Keratinocyte (primary cell): ENCODE results near the gene MYO1C. TPM values are rescaled to one million over a fixed set of nuclear protein-coding genes. Genes with fewer than 3 reads are reported as not detected.

Source experiments
- DNase-seq: peaks from one replicate; pipeline ENCODE4 v3.0.0-alpha.2; 2011; ENCODE audit warnings: low read depth, missing footprints, low spot score
- FAIRE-seq: peaks from 2 replicates; lab custom pipeline; 2011; peaks lifted over from hg19 to GRCh38; lab: Jason Lieb, UNC
- H2AFZ ChIP-seq: 2 replicates; pipeline ENCODE4 v1.6.0; 2012; ENCODE audit warnings: low read length, control low read depth, inconsistent platforms; ENCODE audit not compliant: control insufficient read depth
- H3K27ac ChIP-seq: 2 replicates; pipeline ENCODE4 v1.5.1; 2011; ENCODE audit warnings: low read length; ENCODE audit not compliant: control insufficient read depth, insufficient read depth
- H3K27me3 ChIP-seq: 3 replicates; pipeline ENCODE4 v1.6.0; 2011; ENCODE audit warnings: low read length; ENCODE audit not compliant: control insufficient read depth, insufficient read depth; ENCODE audit errors: extremely low read depth
- H3K36me3 ChIP-seq, 2 experiments: 2 replicates in 1 of 2; 3 replicates in 1 of 2; pipeline ENCODE4 v1.5.1; 2011; ENCODE audit warnings: low read length in 2 of 2, mild to moderate bottlenecking in 1 of 2; ENCODE audit not compliant: control insufficient read depth in 2 of 2, insufficient read depth in 2 of 2; ENCODE audit errors: extremely low read depth in 1 of 2
- H3K4me1 ChIP-seq: 3 replicates; pipeline ENCODE4 v1.5.1; 2011; ENCODE audit warnings: low read length; ENCODE audit not compliant: control insufficient read depth, insufficient read depth; ENCODE audit errors: extremely low read depth
- H3K4me2 ChIP-seq: 3 replicates; pipeline ENCODE4 v1.6.0; 2011; ENCODE audit warnings: low read depth, low read length; ENCODE audit not compliant: control insufficient read depth, insufficient read depth; ENCODE audit errors: extremely low read depth
- H3K4me3 ChIP-seq, 3 experiments: fragments of 200-600 bp in 1 of 3; sonication (generic) in 1 of 3; 2 replicates in 2 of 3; 3 replicates in 1 of 3; pipeline ENCODE4 v1.5.1; 2011 to 2016; ENCODE audit warnings: low read length in 3 of 3, mild to moderate bottlenecking in 3 of 3, control low read depth in 2 of 3, inconsistent platforms in 1 of 3, low read depth in 1 of 3, mixed read lengths in 1 of 3, mixed run types in 1 of 3, moderate library complexity in 1 of 3; ENCODE audit not compliant: control insufficient read depth in 2 of 3, insufficient read depth in 2 of 3; ENCODE audit errors: extremely low read depth in 1 of 3
- H3K79me2 ChIP-seq: 2 replicates; pipeline ENCODE4 v1.6.0; 2012; ENCODE audit warnings: low read length; ENCODE audit not compliant: control insufficient read depth, insufficient read depth
- H3K9ac ChIP-seq: 3 replicates; pipeline ENCODE4 v1.6.0; 2011; ENCODE audit warnings: low read length; ENCODE audit not compliant: control insufficient read depth, insufficient read depth; ENCODE audit errors: extremely low read depth
- H3K9me1 ChIP-seq: 3 replicates; pipeline ENCODE4 v1.6.0; 2011; ENCODE audit warnings: low read length; ENCODE audit not compliant: control insufficient read depth, insufficient read depth; ENCODE audit errors: extremely low read depth
- H3K9me3 ChIP-seq: 2 replicates; pipeline ENCODE4 v1.5.1; 2012; ENCODE audit warnings: low read depth, low read length; ENCODE audit not compliant: control insufficient read depth
- H4K20me1 ChIP-seq: 3 replicates; pipeline ENCODE4 v1.6.0; 2011; ENCODE audit warnings: low read length; ENCODE audit not compliant: control insufficient read depth, insufficient read depth; ENCODE audit errors: extremely low read depth
- EZH2 ChIP-seq: IDR thresholded peaks from one replicate; pipeline ENCODE4 v1.6.1; 2012; ENCODE audit warnings: inconsistent platforms, mild to moderate bottlenecking, low read length, moderate library complexity
- dilution Hi-C: fragments of 300-500 bp; cut with MboI; formaldehyde crosslinking; loops from one replicate; pipeline ENCODE4 v1.7.0; 2020; ENCODE audit warnings: low sequenced_read_pairs; ENCODE audit not compliant: extremely low pct_ligation_motif_present
- polyA plus RNA-seq, 5 experiments: library from polyadenylated mRNA; depleted of rRNA in 3 of 5; stranded (reverse) in 3 of 5; stranded (forward) in 1 of 5; unstranded in 1 of 5; fragments of >200 nt; gene quantifications; 1 replicate in 1 of 5; 2 replicates in 3 of 5; 3 replicates in 1 of 5; pipeline versions ENCODE4 v1.2.1 to v1.2.3, GENCODE V29; 2011 to 2012; ENCODE audit warnings: missing spikeins in 2 of 5, low read depth in 1 of 5, low replicate concordance in 1 of 5
- TF ChIP-seq, protein P1 (sequence below), 3 experiments: IDR thresholded peaks in 1 of 3; conservative IDR thresholded peaks in 1 of 3; optimal IDR thresholded peaks in 1 of 3; 2 replicates in 2 of 3; 3 replicates in 1 of 3; pipeline versions ENCODE3 to v1.5.1; 2011; ENCODE audit warnings: low read length in 3 of 3, mild to moderate bottlenecking in 3 of 3, moderate library complexity in 2 of 3, control low read depth in 1 of 3, inconsistent platforms in 1 of 3; ENCODE audit not compliant: insufficient read depth in 2 of 3; ENCODE audit errors: extremely low read depth in 1 of 3

Gene MYO1C
- polyA plus RNA-seq, 1 donor (not counting 4 experiments of a cell fraction or from before 2014, with no cell fraction given): 101 TPM

- no peaks in the 10 kb centered on the region for H3K4me1 ChIP-seq
- dilution Hi-C loops: no loop called here
- no peak overlapping the region for H2AFZ ChIP-seq
- DNase-seq (no peak), FAIRE-seq (no peak)
- TF ChIP-seq EZH2: no peak
- TF ChIP-seq, protein P1, sequence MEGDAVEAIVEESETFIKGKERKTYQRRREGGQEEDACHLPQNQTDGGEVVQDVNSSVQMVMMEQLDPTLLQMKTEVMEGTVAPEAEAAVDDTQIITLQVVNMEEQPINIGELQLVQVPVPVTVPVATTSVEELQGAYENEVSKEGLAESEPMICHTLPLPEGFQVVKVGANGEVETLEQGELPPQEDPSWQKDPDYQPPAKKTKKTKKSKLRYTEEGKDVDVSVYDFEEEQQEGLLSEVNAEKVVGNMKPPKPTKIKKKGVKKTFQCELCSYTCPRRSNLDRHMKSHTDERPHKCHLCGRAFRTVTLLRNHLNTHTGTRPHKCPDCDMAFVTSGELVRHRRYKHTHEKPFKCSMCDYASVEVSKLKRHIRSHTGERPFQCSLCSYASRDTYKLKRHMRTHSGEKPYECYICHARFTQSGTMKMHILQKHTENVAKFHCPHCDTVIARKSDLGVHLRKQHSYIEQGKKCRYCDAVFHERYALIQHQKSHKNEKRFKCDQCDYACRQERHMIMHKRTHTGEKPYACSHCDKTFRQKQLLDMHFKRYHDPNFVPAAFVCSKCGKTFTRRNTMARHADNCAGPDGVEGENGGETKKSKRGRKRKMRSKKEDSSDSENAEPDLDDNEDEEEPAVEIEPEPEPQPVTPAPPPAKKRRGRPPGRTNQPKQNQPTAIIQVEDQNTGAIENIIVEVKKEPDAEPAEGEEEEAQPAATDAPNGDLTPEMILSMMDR (optimal IDR thresholded peaks at IDR 0.05 in 1 of 3, IDR thresholded peaks at IDR 0.05 in 1 of 3, conservative IDR thresholded peaks at IDR 0.05 in 1 of 3; ENCODE audit: extremely low read depth in 1 of 3, insufficient read depth in 2 of 3, low read length in 3 of 3): no peak
- no peak overlapping the region for H3K4me2 ChIP-seq
- no peak overlapping the region for H3K9ac ChIP-seq
- peaks cover 14% of the 10 kb centered on the region for H3K79me2 ChIP-seq
- no peak overlapping the region for H3K4me3 ChIP-seq
- H3K27ac ChIP-seq: no peak overlapping the region
- H3K27me3 ChIP-seq: no peaks in the 10 kb centered on the region
- no peaks in the 10 kb centered on the region for H3K9me3 ChIP-seq
- H3K36me3 ChIP-seq: peaks cover 26 to 30% of the 10 kb centered on the region in 2 experiments
- no peaks in the 10 kb centered on the region for H3K9me1 ChIP-seq
- H4K20me1 ChIP-seq: no peaks in the 10 kb centered on the region
These were observed 10.8 kb downstream of the MYO1C start for GRCh38 chr17:1481736-1482135.

DNA sequence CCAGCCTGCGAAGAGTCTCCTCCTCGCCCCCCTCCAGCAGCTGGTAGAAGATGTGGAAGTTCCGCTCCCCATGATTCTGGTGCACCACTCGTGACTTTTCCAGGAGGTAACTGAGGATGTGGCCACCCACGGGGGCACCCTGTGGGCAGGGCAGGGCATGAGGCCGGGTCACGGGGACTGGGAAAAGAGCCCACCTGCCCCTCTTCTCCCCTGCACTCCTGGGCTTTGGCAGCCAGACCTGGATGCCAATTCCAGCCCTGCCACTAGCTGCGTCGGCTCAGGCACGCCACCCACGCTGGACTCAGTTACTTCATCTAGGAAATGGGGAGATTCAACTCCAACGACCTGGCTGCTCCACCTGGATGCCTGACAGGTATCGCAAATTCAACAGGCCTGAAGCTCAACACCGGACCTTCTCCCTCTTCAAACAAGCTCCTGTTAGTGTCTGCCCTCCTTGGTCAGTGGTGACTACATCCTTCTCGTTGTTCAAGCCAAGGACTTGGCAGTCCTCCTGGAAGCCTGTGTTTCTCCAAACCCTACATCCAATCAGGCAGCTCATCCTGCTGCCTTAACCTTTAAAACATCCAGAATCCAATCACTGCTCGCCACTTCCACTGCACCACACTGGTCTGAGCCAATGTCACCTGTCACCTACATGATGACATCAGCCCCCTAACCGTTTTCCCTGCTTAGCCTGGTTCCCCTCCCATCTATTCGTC lies 11.6 kb downstream of the MYO1C start:
- FAIRE-seq: no peak

More for the DNA sequence above, 11.6 kb downstream of the MYO1C start:
- no peaks in the 10 kb centered on the region for H3K9me1 ChIP-seq
- no peaks in the 10 kb centered on the region for H3K9me3 ChIP-seq
- H3K27me3 ChIP-seq: no peaks in the 10 kb centered on the region
- no peaks in the 10 kb centered on the region for H4K20me1 ChIP-seq
- no peak overlapping the region for H2AFZ ChIP-seq
- H3K4me1 ChIP-seq: no peaks in the 10 kb centered on the region
- dilution Hi-C loops: no loop called here
- no peak overlapping the region for H3K27ac ChIP-seq
- no peak overlapping the region for H3K4me2 ChIP-seq
- TF ChIP-seq, protein P1 (optimal IDR thresholded peaks at IDR 0.05 in 1 of 3, IDR thresholded peaks at IDR 0.05 in 1 of 3, conservative IDR thresholded peaks at IDR 0.05 in 1 of 3; ENCODE audit: extremely low read depth in 1 of 3, insufficient read depth in 2 of 3, low read length in 3 of 3): no peak
- TF ChIP-seq EZH2: no peak
- H3K9ac ChIP-seq: no peak overlapping the region
- no peak overlapping the region for H3K4me3 ChIP-seq
- H3K36me3 ChIP-seq: peaks cover 29 to 30% of the 10 kb centered on the region in 2 experiments
- H3K79me2 ChIP-seq: peaks cover 14% of the 10 kb centered on the region
- DNase-seq: no peak
